ENCODE results near the gene NRM. TPM values are rescaled to one million over a fixed set of nuclear protein-coding genes. Genes with fewer than 3 reads are reported as not detected.

NRM gene
- total and polyA plus RNA-seq, 2 of the 13 experiments (the other 11 are each of a cell fraction or from before 2014, with no cell fraction given) = 12.5 to 16.0 TPM

GRCh38 chr6:30722280-30723112 is 31.7 kb upstream of the NRM start (continued):
- TF ChIP-seq TEF (CRISPR knock-in tag; IDR thresholded peaks at IDR 0.05) (no peak), ZNF17 (CRISPR knock-in tag; IDR thresholded peaks at IDR 0.05) (no peak), ZBTB20 (CRISPR knock-in tag; IDR thresholded peaks at IDR 0.05; ENCODE audit: borderline replicate concordance, low read depth) (no peak), KDM3A (CRISPR knock-in tag; IDR thresholded peaks at IDR 0.05; ENCODE audit: low read depth) (peak; percentile 87; the same call in 1 of the 2 replicates), FOXK1 (CRISPR knock-in tag; IDR thresholded peaks at IDR 0.05; ENCODE audit: borderline replicate concordance, low read depth) (no peak), RBFOX2 (IDR thresholded peaks at IDR 0.05; ENCODE audit: low read depth, low read length) (peak; percentile 32; the same call in 1 of the 2 replicates), NR3C1 (CRISPR knock-in tag; IDR thresholded peaks at IDR 0.05) (no peak), MAZ (IDR thresholded peaks at IDR 0.05; ENCODE audit: borderline replicate concordance, low read depth, low read length) (no peak), MAZ (CRISPR knock-in tag; IDR thresholded peaks at IDR 0.05; ENCODE audit: low read depth) (0 out of 2 replicates have a peak, but pooled peaks have one; percentile 49), ERF (CRISPR knock-in tag; IDR thresholded peaks at IDR 0.05) (peak; percentile 53; the same call in 1 of the 2 replicates), FOXA3 (CRISPR knock-in tag; IDR thresholded peaks at IDR 0.05) (0 out of 2 replicates have a peak, but pooled peaks have one; percentile 17), CAMTA2 (CRISPR knock-in tag; IDR thresholded peaks at IDR 0.05; ENCODE audit: borderline replicate concordance) (0 out of 2 replicates have a peak, but pooled peaks have one; percentile 52), HNF1A (IDR thresholded peaks at IDR 0.05; ENCODE audit: low read depth) (no peak), HNF1A (CRISPR knock-in tag; IDR thresholded peaks at IDR 0.05; ENCODE audit: borderline replicate concordance) (no peak), U2AF2 (IDR thresholded peaks at IDR 0.05; ENCODE audit: low read depth, low read length) (0 out of 2 replicates have a peak, but pooled peaks have one; percentile 32), ZZZ3 (CRISPR knock-in tag; IDR thresholded peaks at IDR 0.05; ENCODE audit: borderline replicate concordance) (no peak), THAP11 (CRISPR knock-in tag; IDR thresholded peaks at IDR 0.05) (peak; percentile 49), DNMT3B (CRISPR knock-in tag; conservative IDR thresholded peaks at IDR 0.05) (0 out of 2 replicates have a peak, but pooled peaks have one; percentile 18)
- TF ChIP-seq, protein P1, sequence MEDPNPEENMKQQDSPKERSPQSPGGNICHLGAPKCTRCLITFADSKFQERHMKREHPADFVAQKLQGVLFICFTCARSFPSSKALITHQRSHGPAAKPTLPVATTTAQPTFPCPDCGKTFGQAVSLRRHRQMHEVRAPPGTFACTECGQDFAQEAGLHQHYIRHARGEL (CRISPR knock-in tag; IDR thresholded peaks at IDR 0.05) = no peak
- TF ChIP-seq, protein P2, sequence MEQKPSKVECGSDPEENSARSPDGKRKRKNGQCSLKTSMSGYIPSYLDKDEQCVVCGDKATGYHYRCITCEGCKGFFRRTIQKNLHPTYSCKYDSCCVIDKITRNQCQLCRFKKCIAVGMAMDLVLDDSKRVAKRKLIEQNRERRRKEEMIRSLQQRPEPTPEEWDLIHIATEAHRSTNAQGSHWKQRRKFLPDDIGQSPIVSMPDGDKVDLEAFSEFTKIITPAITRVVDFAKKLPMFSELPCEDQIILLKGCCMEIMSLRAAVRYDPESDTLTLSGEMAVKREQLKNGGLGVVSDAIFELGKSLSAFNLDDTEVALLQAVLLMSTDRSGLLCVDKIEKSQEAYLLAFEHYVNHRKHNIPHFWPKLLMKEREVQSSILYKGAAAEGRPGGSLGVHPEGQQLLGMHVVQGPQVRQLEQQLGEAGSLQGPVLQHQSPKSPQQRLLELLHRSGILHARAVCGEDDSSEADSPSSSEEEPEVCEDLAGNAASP (CRISPR knock-in tag; IDR thresholded peaks at IDR 0.05; ENCODE audit: borderline replicate concordance) = 0 out of 2 replicates have a peak, but pooled peaks have one; percentile 27
- TF ChIP-seq, protein P3, sequence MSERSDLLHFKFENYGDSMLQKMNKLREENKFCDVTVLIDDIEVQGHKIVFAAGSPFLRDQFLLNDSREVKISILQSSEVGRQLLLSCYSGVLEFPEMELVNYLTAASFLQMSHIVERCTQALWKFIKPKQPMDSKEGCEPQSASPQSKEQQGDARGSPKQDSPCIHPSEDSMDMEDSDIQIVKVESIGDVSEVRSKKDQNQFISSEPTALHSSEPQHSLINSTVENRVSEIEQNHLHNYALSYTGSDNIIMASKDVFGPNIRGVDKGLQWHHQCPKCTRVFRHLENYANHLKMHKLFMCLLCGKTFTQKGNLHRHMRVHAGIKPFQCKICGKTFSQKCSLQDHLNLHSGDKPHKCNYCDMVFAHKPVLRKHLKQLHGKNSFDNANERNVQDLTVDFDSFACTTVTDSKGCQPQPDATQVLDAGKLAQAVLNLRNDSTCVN (CRISPR knock-in tag; IDR thresholded peaks at IDR 0.05; ENCODE audit: borderline replicate concordance) = 0 out of 2 replicates have a peak, but pooled peaks have one; percentile 41

Data from HepG2 (cell line).